Measurements from ENCODE around the gene FBXO9. TPM values are rescaled to one million over a fixed set of nuclear protein-coding genes. Genes with fewer than 3 reads are reported as not detected.
"Not testable (repeated sequence)": the region's sequence is repeated elsewhere in the genome, so short reads cannot be mapped to it uniquely, and the experiment has no call there.

The FBXO9 gene
- total and polyA plus RNA-seq, 7 experiments from 2014 or later = 52.3 to 133 (median 72.3) TPM

DNA sequence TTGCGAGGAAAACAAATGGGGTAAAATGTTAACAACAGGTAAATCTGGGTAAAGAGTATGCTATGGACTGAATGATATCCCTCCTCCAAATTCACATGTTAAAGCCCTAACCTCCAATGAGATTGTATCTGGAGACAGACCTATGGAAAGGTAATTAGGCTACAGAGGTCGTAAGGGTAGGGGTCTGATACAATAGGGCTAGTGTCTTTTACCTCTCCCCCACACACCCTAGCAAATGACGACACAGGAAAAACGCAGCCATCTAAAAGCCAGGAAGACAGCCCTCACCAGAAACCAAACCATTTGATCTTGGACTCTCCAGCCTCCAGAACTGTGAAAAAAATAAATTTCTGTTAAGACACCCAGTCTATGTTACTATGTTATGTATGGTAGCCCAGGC, 20.6 kb upstream of the FBXO9 start:
- H3K4me1 ChIP-seq (ENCODE audit: control insufficient read depth in 2 of 2, insufficient read depth in 2 of 2, low read length in 2 of 2) = peaks cover 11 to 12% of the 10 kb centered on the region in 2 donors
- ChIA-PET POLR2A (no interaction called here), CTCF (no interaction called here)
- no peak overlapping the region for H3K27ac ChIP-seq (ENCODE audit: low read depth, low read length)
- Mint-ChIP-seq H3K36me3 (peaks cover 14 to 46% (median 23%) of the 10 kb centered on the region in 5 donors), H3K27me3 (no peaks in the 10 kb centered on the region), H3K4me1 (peaks cover 20 to 43% (median 37%) of the 10 kb centered on the region in 7 donors), H3K27ac (no peak overlapping the region), H3K4me3 (no peak overlapping the region), H3K9me3 (peaks cover 0 to 2% (median 0%) of the 10 kb centered on the region in 11 donors)
- peaks cover 3 to 18% (median 4%) of the 10 kb centered on the region in 3 experiments for H3K36me3 ChIP-seq (ENCODE audit: control insufficient read depth in 2 of 3, insufficient read depth in 3 of 3, low read length in 3 of 3)
- intact Hi-C loops (cut with micrococcal nuclease) = no loop called here
- ATAC-seq (no peak), DNase-seq (no peak)
- H3K4me3 ChIP-seq (ENCODE audit: low read length) = no peak overlapping the region
- no peaks in the 10 kb centered on the region for H3K27me3 ChIP-seq (ENCODE audit: control insufficient read depth in 2 of 2, insufficient read depth in 2 of 2, low read length in 2 of 2)
- no peaks in the 10 kb centered on the region for H3K9me3 ChIP-seq (ENCODE audit: control insufficient read depth in 2 of 3, low read length in 3 of 3)

DNA sequence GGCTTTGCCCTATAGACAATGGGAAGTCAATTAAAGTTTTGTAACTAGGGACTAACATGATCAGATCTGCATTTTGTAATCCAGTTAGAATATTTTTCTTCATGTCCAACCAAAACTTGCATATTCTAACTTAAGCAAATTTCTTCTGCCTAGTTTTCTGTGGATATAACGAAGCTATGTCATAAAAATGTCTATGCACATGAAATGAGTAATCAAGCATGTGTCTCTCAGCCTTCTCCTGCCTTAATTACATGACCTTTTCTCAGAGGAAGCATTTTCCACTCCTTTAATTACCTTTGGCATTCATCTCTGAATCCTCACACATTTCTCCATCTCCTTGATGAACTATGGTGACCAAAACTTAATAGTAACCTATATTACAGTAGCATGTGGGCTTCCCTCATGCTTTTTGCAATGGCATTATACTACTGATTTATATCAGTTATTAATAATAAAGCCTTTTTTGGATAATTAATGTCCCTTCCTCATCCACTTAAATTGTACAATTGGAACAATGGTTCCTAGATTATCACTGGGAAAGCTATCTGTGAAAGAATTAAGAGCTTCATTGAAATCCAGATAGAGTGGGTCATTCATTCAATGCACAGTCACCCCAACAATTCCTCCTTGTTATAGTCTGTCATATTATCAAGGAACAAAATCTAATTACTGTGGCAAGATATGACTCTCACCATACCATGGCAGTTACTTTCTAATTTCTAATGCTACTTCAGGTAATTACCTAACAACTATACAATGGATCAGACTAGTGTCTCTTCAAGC, 19.1 kb upstream of the FBXO9 start:
- Histone ChIP-seq H3K36me3 (ENCODE audit: control insufficient read depth in 2 of 3, insufficient read depth in 3 of 3, low read length in 3 of 3) (peaks cover 0 to 3% (median 0%) of the 10 kb centered on the region in 3 experiments), H3K27ac (ENCODE audit: low read depth, low read length) (no peak overlapping the region), H3K27me3 (ENCODE audit: control insufficient read depth in 2 of 2, insufficient read depth in 2 of 2, low read length in 2 of 2) (no peaks in the 10 kb centered on the region), H3K4me1 (ENCODE audit: control insufficient read depth in 2 of 2, insufficient read depth in 2 of 2, low read length in 2 of 2) (peaks cover 11 to 12% of the 10 kb centered on the region in 2 donors), H3K9me3 (ENCODE audit: control insufficient read depth in 2 of 3, low read length in 3 of 3) (no peaks in the 10 kb centered on the region), H3K4me3 (ENCODE audit: low read length) (no peak overlapping the region)
- no peak for DNase-seq
- CTCF ChIA-PET = no interaction called here
- Mint-ChIP-seq H3K27me3 (no peaks in the 10 kb centered on the region), H3K4me1 (peaks cover 23 to 43% (median 34%) of the 10 kb centered on the region in 7 donors), H3K36me3 (peaks cover 2 to 34% (median 12%) of the 10 kb centered on the region in 5 donors), H3K9me3 (peaks cover 0 to 2% (median 0%) of the 10 kb centered on the region in 11 donors), H3K27ac (no peak overlapping the region), H3K4me3 (no peak overlapping the region)
- POLR2A ChIA-PET = no interaction called here
- intact Hi-C loops (cut with micrococcal nuclease) = no loop called here
- no peak for ATAC-seq

DNA sequence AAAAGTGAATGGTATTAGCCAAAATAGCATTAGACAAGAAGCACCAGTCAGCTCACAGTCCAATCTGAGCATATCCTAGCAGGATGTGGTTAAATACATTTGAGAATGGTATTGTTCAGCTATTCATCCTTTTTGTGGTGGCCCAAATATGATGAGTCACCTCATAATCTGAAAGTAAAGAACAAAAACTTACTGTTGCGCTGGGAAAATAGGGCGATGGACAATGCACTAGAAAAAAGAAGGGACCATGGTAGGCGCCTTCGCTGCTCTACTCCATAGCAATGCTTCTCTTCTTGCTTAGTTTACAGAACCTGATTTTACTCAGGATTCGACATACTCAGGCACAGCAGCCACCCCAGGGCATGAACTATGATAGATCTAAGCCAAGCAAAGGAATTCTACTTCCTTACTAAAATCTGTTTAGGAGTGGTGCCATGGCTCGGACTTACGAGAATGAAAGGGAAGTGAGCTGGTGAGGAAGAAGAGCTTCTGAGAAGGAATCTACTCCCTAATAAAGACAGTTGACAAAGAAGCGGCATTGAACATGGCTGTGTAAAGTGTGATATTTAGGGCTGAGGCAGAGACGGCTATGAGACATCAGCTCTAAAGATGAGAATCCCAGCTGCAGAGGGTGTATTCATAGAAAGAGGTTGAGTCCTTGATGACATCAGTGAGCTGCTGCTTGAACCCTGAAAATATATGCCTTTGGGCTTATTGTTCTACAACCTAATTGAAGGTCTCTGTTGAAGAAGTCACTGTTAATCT, 16.6 kb upstream of the FBXO9 start:
- no peaks in the 10 kb centered on the region for H3K27me3 ChIP-seq (ENCODE audit: control insufficient read depth in 2 of 2, insufficient read depth in 2 of 2, low read length in 2 of 2)
- peaks cover 0 to 4% (median 0%) of the 10 kb centered on the region in 11 donors for H3K9me3 Mint-ChIP-seq
- POLR2A ChIA-PET = interaction anchor here (0.6 kb wide), 1 partner anchor 668 kb away, joined by 3 read pairs; no protein-coding TSS in a partner anchor
- intact Hi-C loops (cut with micrococcal nuclease) = no loop called here
- H3K27ac Mint-ChIP-seq = peak overlapping the region in 2 of 9 donors; percentile 4 to 32
- no peaks in the 10 kb centered on the region for H3K27me3 Mint-ChIP-seq
- ATAC-seq (peak; percentile 76), DNase-seq (peak in 3 of 9 donors; percentile 18 to 34 (median 31))
- peaks cover 23 to 49% (median 34%) of the 10 kb centered on the region in 7 donors for H3K4me1 Mint-ChIP-seq
- peaks cover 11 to 12% of the 10 kb centered on the region in 2 donors for H3K4me1 ChIP-seq (ENCODE audit: control insufficient read depth in 2 of 2, insufficient read depth in 2 of 2, low read length in 2 of 2)
- peaks cover 0 to 6% (median 0%) of the 10 kb centered on the region in 3 experiments for H3K36me3 ChIP-seq (ENCODE audit: control insufficient read depth in 2 of 3, insufficient read depth in 3 of 3, low read length in 3 of 3)
- CTCF ChIA-PET = interaction anchor here (0.5 to 0.6 kb wide), 2 partner anchors 210 to 680 kb away, joined by 3 read pairs; no protein-coding TSS in a partner anchor
- H3K4me3 ChIP-seq (ENCODE audit: low read length) = peak overlapping the region; percentile 12
- peaks cover 0 to 40% (median 18%) of the 10 kb centered on the region in 5 donors for H3K36me3 Mint-ChIP-seq
- no peak overlapping the region for H3K27ac ChIP-seq (ENCODE audit: low read depth, low read length)
- no peaks in the 10 kb centered on the region for H3K9me3 ChIP-seq (ENCODE audit: control insufficient read depth in 2 of 3, low read length in 3 of 3)
- peak overlapping the region; percentile 8 to 70 (median 54) for H3K4me3 Mint-ChIP-seq

DNA sequence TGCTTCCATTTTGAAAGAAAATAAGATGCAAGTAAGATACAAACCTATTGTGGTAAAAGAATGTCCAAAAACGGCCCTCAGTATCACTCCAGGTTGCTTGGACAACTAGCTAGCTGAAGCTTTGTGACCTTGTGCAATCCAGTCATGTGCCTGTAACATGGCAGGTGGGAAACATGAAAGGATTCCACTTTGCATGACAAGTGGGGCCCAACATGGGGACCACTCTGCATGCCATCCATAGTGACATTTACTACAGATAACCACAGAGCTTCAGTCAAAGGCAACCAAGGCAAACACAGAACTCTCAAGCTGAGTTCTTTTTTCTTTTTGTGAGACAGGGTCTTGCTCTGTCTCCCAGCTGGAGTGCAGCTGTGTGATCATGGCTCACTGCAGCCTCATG, 15.8 kb upstream of the FBXO9 start:
- peaks cover 26 to 53% (median 40%) of the 10 kb centered on the region in 7 donors for H3K4me1 Mint-ChIP-seq
- peaks cover 0 to 4% (median 0%) of the 10 kb centered on the region in 11 donors for H3K9me3 Mint-ChIP-seq
- DNase-seq (no peak), ATAC-seq (no peak)
- H3K27ac Mint-ChIP-seq = no peak overlapping the region
- Histone ChIP-seq H3K9me3 (ENCODE audit: control insufficient read depth in 2 of 3, low read length in 3 of 3) (no peaks in the 10 kb centered on the region), H3K27ac (ENCODE audit: low read depth, low read length) (no peak overlapping the region), H3K4me1 (ENCODE audit: control insufficient read depth in 2 of 2, insufficient read depth in 2 of 2, low read length in 2 of 2) (peaks cover 11 to 12% of the 10 kb centered on the region in 2 donors), H3K36me3 (ENCODE audit: control insufficient read depth in 2 of 3, insufficient read depth in 3 of 3, low read length in 3 of 3) (peaks cover 0 to 6% (median 0%) of the 10 kb centered on the region in 3 experiments), H3K4me3 (ENCODE audit: low read length) (no peak overlapping the region), H3K27me3 (ENCODE audit: control insufficient read depth in 2 of 2, insufficient read depth in 2 of 2, low read length in 2 of 2) (no peaks in the 10 kb centered on the region)
- H3K36me3 Mint-ChIP-seq = peaks cover 0 to 43% (median 21%) of the 10 kb centered on the region in 5 donors
- peak overlapping the region in 3 of 10 donors; percentile 1 to 67 (median 19) for H3K4me3 Mint-ChIP-seq
- POLR2A ChIA-PET = no interaction called here
- CTCF ChIA-PET = no interaction called here
- intact Hi-C loops (cut with micrococcal nuclease) = no loop called here
- no peaks in the 10 kb centered on the region for H3K27me3 Mint-ChIP-seq

DNA sequence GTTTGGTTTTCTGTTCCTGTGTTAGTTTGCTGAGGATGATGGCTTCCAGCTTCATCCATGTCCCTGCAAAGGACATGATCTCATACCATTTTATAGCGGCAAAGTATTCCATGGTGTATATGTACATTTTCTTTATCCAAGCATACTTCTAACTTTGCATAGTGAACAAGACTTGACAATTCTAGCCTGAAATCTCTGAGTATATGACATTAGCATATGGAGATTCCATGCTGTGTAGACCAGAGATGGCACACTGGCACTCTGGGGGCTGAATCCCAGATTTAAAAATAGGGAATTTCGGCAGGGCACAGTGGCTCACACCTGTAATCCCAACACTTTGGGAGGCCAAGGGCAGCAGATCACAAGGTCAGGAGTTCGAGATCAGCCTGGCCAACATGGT, 13.1 kb upstream of the FBXO9 start:
- H3K27me3 Mint-ChIP-seq; H3K4me3 ChIP-seq (ENCODE audit: low read length); DNase-seq; H3K36me3 ChIP-seq (ENCODE audit: control insufficient read depth in 2 of 3, insufficient read depth in 3 of 3, low read length in 3 of 3); POLR2A ChIA-PET; H3K27me3 ChIP-seq (ENCODE audit: control insufficient read depth in 2 of 2, insufficient read depth in 2 of 2, low read length in 2 of 2); ATAC-seq; H3K27ac ChIP-seq (ENCODE audit: low read depth, low read length); CTCF ChIA-PET; intact Hi-C loops (cut with micrococcal nuclease); H3K9me3 Mint-ChIP-seq; H3K9me3 ChIP-seq (ENCODE audit: control insufficient read depth in 2 of 3, low read length in 3 of 3); H3K27ac Mint-ChIP-seq; H3K4me3 Mint-ChIP-seq: not testable (repeated sequence)
- Mint-ChIP-seq H3K36me3 (peaks cover 0 to 38% (median 21%) of the 10 kb centered on the region in 5 donors), H3K4me1 (peaks cover 26 to 60% (median 44%) of the 10 kb centered on the region in 7 donors)
- H3K4me1 ChIP-seq (ENCODE audit: control insufficient read depth in 2 of 2, insufficient read depth in 2 of 2, low read length in 2 of 2) = peaks cover 11 to 12% of the 10 kb centered on the region in 2 donors

DNA sequence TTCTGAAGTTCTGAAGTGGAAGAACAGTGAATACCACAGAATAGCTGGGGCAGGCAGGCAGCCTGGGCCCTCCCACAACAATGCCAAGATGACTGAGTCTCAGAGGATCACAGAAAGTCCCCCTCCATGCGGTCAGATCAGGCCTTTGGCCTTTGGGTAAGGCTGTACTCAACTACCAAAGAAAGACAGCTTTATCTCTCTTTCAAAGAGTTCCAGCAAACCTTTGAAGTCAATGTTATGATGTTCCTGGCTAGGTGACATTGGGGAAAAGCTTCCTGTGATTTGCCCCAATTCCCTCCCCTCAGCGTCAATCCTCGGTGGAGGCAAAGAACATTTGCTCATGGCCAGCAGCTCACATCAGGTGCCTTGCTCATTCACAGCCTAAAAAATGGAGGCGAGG, 10.7 kb upstream of the FBXO9 start:
- Mint-ChIP-seq H3K36me3 (peaks cover 0 to 35% (median 21%) of the 10 kb centered on the region in 5 donors), H3K4me3 (no peak overlapping the region), H3K27ac (no peak overlapping the region), H3K9me3 (peaks cover 0 to 4% (median 0%) of the 10 kb centered on the region in 11 donors), H3K4me1 (peaks cover 20 to 61% (median 44%) of the 10 kb centered on the region in 7 donors), H3K27me3 (no peaks in the 10 kb centered on the region)
- ChIA-PET CTCF (no interaction called here), POLR2A (no interaction called here)
- Histone ChIP-seq H3K27me3 (ENCODE audit: control insufficient read depth in 2 of 2, insufficient read depth in 2 of 2, low read length in 2 of 2) (no peaks in the 10 kb centered on the region), H3K4me1 (ENCODE audit: control insufficient read depth in 2 of 2, insufficient read depth in 2 of 2, low read length in 2 of 2) (peaks cover 14 to 19% of the 10 kb centered on the region in 2 donors), H3K36me3 (ENCODE audit: control insufficient read depth in 2 of 3, insufficient read depth in 3 of 3, low read length in 3 of 3) (peaks cover 0 to 6% (median 0%) of the 10 kb centered on the region in 3 experiments), H3K4me3 (ENCODE audit: low read length) (no peak overlapping the region), H3K9me3 (ENCODE audit: control insufficient read depth in 2 of 3, low read length in 3 of 3) (no peaks in the 10 kb centered on the region), H3K27ac (ENCODE audit: low read depth, low read length) (no peak overlapping the region)
- no peak for ATAC-seq
- intact Hi-C loops (cut with micrococcal nuclease) = no loop called here
- no peak for DNase-seq
